ENCODE results near the gene DNAH14.

Gene DNAH14

DNA sequence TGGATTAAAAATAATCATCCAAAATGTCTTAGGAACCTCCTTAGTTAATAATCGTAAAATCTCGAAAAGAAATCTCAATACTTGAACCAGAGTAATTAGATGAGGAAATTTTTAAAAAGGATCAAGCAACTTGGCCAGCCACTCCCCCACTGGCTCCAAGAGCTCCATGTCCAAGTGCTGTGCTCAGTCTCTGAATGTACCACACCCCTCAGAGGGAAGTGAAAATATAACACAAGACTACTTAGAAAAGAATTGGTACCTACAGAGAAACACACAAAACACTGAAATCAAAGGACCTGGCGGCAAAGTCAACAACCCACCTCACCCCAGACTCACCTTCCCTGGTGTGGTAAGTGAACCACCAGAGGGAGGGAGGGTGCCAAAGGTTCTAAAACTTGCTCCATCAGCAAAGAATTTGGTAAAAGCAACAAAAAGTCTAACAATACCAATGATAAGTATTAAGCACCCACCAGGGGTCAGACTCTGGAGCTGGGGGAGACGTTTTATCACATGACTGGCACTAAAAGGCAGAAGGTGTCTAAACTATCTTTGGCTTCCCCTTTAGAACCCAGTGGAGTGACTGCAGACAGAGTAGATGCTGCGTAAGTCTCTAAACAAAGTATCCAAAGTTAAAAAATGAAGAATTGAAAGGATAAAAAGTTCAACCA, 484.4 kb downstream of the DNAH14 start:
- Histone ChIP-seq H3K9ac (ENCODE audit: low read length) (no peak overlapping the region), H3K27ac (ENCODE audit: low read depth, low read length) (no peak overlapping the region), H3K27me3 (ENCODE audit: control insufficient read depth, insufficient read depth, low read length) (no peaks in the 10 kb centered on the region), H3K4me3 (ENCODE audit: low read depth, low read length) (no peak overlapping the region), H3K9me3 (ENCODE audit: control insufficient read depth, insufficient read depth, low read depth, low read length) (no peaks in the 10 kb centered on the region), H3K4me1 (ENCODE audit: control insufficient read depth, insufficient read depth, low read length) (peaks cover 4% of the 10 kb centered on the region; the same call in 1 of the 2 replicates), H3K36me3 (ENCODE audit: control insufficient read depth, insufficient read depth, low read length) (peaks cover 77% of the 10 kb centered on the region)

DNA sequence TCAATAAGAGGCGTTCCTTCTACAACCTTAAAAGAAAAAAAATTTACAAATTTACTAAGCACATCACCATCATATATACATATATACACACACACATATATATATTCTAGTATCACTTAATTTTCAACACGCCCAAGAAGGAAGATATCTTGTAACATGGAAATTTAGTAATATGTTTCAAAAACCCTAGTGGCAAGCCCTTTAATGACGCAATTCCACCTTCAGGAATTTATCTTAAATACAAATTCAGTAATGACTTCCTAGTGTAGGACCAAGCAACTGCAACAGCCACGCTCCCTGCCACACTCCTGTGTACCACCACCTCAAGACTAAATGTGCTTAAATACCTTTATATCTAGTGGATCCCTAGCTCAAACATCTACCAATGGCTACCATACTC, 485.8 kb downstream of the DNAH14 start:
- Histone ChIP-seq H3K4me3 (ENCODE audit: low read depth, low read length) (no peak overlapping the region), H3K9ac (ENCODE audit: low read length) (no peak overlapping the region), H3K4me1 (ENCODE audit: control insufficient read depth, insufficient read depth, low read length) (no peaks in the 10 kb centered on the region; the same call in 1 of the 2 replicates), H3K9me3 (ENCODE audit: control insufficient read depth, insufficient read depth, low read depth, low read length) (no peaks in the 10 kb centered on the region), H3K27ac (ENCODE audit: low read depth, low read length) (no peak overlapping the region), H3K36me3 (ENCODE audit: control insufficient read depth, insufficient read depth, low read length) (peaks cover 83% of the 10 kb centered on the region), H3K27me3 (ENCODE audit: control insufficient read depth, insufficient read depth, low read length) (no peaks in the 10 kb centered on the region)

DNA sequence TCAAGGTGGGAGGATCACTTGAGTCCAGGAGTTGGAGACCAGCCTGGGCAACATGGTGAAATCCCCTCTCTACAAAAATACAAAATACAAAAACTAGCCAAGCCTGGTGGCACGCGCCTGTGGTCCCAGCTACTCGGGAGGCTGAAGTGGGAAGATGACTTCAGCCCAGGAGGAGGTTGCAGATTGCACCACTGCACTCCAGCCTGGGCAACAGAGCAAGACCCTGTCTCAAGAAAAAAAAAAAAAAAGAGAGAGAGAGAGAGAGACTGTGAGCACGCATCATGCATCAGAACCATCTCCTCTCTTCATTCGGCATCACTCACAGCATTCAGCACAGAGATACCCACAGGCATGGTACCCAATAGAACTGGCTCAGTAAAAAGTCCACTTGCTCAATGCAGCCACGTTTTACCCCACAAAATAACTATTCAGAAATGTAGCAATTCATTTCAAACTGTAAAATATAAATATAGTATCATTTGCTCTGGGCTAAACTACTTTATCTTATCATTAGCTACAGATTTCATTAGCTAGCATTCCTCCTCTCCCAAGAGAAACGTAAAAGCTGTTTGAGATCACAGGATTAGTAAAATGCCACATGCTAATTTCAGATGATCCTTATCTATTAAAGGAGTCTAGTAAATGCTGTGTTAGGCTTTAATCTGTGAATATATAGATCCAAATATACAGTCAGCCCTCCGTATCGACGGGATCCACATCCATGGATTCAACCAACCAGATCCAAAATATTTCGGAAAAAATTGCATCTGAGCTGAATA, 486.7 kb downstream of the DNAH14 start:
- no peak overlapping the region for H3K9ac ChIP-seq (ENCODE audit: low read length)
- H3K4me1 ChIP-seq (ENCODE audit: control insufficient read depth, insufficient read depth, low read length): no peaks in the 10 kb centered on the region; the same call in 1 of the 2 replicates
- H3K9me3 ChIP-seq (ENCODE audit: control insufficient read depth, insufficient read depth, low read depth, low read length): no peaks in the 10 kb centered on the region
- H3K4me3 ChIP-seq (ENCODE audit: low read depth, low read length): no peak overlapping the region
- peaks cover 80% of the 10 kb centered on the region for H3K36me3 ChIP-seq (ENCODE audit: control insufficient read depth, insufficient read depth, low read length)
- H3K27me3 ChIP-seq (ENCODE audit: control insufficient read depth, insufficient read depth, low read length): no peaks in the 10 kb centered on the region
- no peak overlapping the region for H3K27ac ChIP-seq (ENCODE audit: low read depth, low read length)

DNA sequence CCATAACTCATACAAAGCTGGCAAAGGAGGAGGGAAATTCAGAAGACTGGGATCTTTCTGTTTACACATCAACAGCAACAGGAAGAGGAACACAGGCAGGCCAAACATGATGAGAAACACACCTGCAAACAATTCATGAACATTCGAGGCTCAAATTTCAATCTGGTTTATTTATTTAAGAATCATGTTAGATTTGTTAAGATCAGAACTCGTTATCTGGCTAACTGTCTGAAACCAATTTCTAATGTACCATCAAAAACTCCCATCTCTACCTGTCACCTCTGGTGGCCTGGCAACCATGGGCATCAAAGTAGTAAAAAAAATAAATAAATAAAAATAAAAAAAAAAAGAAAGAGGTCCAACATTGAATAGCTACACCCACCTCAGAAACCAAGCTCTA, 488.6 kb downstream of the DNAH14 start:
- Histone ChIP-seq H3K36me3 (ENCODE audit: control insufficient read depth, insufficient read depth, low read length) (peaks cover 79% of the 10 kb centered on the region), H3K4me1 (ENCODE audit: control insufficient read depth, insufficient read depth, low read length) (no peaks in the 10 kb centered on the region; the same call in 1 of the 2 replicates), H3K27me3 (ENCODE audit: control insufficient read depth, insufficient read depth, low read length) (no peaks in the 10 kb centered on the region), H3K27ac (ENCODE audit: low read depth, low read length) (no peak overlapping the region), H3K4me3 (ENCODE audit: low read depth, low read length) (no peak overlapping the region), H3K9me3 (ENCODE audit: control insufficient read depth, insufficient read depth, low read depth, low read length) (no peaks in the 10 kb centered on the region), H3K9ac (ENCODE audit: low read length) (no peak overlapping the region)

DNA sequence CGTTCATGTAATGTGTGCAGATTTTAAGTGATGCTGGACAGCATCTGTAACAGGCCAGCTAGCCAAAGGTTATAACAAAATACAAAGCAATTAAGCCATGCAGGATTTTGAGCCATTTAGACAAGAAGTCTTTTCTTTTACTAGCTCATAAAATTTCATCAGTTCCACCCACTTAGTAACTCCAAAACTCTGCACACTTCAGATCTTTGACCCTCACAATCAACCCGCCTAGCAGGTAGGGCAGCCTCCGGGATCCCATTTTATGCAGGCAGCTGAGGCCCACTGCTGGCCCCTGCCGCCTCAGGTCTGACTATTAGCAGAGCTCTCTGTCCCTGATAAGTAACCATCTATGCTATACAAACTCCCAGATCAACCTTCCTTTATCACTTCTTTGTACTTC, 489.1 kb downstream of the DNAH14 start:
- Histone ChIP-seq H3K9ac (ENCODE audit: low read length) (no peak overlapping the region), H3K4me3 (ENCODE audit: low read depth, low read length) (no peak overlapping the region), H3K27me3 (ENCODE audit: control insufficient read depth, insufficient read depth, low read length) (no peaks in the 10 kb centered on the region), H3K9me3 (ENCODE audit: control insufficient read depth, insufficient read depth, low read depth, low read length) (no peaks in the 10 kb centered on the region), H3K27ac (ENCODE audit: low read depth, low read length) (no peak overlapping the region), H3K36me3 (ENCODE audit: control insufficient read depth, insufficient read depth, low read length) (peaks cover 75% of the 10 kb centered on the region), H3K4me1 (ENCODE audit: control insufficient read depth, insufficient read depth, low read length) (peaks cover 4% of the 10 kb centered on the region; the same call in 1 of the 2 replicates)

DNA sequence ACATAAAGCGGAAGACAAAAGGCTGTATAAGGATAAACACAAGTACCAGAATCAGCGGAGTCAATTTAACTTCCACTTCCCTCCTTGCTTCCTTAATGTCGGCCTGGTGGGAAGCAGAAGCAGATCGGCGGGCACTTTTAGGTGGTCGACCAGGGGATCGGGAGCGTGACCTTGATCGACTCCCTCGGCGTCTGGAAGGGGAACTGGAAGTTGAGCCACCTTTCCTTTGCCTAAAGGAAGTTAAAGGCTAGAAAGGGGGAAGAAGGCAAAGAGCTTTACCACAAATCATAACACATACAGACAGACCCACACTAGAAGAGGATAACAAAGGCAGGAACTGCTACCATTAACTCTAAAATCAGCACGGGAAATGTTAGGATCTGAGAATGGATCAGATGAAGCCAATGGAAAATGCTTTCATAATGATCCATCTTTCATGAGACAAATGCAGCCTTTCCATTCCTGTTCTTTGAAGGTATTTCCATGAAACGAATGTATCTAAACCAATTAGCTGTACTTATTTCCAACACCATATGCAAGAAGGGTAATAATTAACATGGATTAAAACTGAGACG, 492.6 kb downstream of the DNAH14 start:
- H3K9ac ChIP-seq (ENCODE audit: low read length): no peak overlapping the region
- H3K27me3 ChIP-seq (ENCODE audit: control insufficient read depth, insufficient read depth, low read length): peaks cover 12% of the 10 kb centered on the region; the same call in 1 of the 2 replicates

DNA sequence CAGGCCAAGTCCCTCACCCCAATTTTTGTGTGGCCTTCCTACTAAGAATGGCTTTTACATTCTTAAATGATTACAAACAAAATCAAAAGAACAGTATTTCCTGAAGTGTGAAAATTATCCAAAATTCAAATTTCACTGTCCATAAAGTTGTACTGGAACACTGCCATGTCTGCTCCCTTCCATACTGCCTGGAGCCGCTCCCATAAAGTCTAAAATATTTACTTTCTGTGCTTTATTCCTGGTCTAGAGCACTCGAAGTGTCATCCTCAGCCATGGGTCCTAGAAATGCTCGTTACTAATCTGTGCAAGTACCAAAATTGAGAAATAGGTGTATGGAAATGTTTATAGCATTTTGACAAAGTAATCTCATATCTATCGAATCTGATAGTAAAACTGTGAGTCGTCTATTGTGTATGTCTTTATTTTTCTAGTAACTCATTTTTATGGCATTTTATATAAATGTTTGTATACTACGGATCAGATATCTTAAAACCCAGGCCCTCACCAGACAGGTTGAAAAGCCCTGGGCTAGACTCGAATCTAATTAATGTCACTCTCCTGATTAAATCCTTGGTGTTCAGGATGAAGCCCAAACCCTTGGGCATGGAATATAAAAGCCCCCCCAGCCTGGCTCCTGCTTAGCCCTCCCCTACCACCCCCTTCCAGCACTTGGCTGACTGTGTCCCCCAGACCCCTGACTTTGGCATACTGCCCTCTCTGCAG, 493.5 kb downstream of the DNAH14 start:
- H3K9ac ChIP-seq (ENCODE audit: low read length): no peak overlapping the region
- peaks cover 36% of the 10 kb centered on the region for H3K36me3 ChIP-seq (ENCODE audit: control insufficient read depth, insufficient read depth, low read length)

More for the DNA sequence above, 492.6 kb downstream of the DNAH14 start:
- peaks cover 32% of the 10 kb centered on the region for H3K4me1 ChIP-seq (ENCODE audit: control insufficient read depth, insufficient read depth, low read length)
- no peak overlapping the region for H3K4me3 ChIP-seq (ENCODE audit: low read depth, low read length)
- no peak overlapping the region for H3K27ac ChIP-seq (ENCODE audit: low read depth, low read length)
- H3K9me3 ChIP-seq (ENCODE audit: control insufficient read depth, insufficient read depth, low read depth, low read length): no peaks in the 10 kb centered on the region
- peaks cover 43% of the 10 kb centered on the region for H3K36me3 ChIP-seq (ENCODE audit: control insufficient read depth, insufficient read depth, low read length)

DNA sequence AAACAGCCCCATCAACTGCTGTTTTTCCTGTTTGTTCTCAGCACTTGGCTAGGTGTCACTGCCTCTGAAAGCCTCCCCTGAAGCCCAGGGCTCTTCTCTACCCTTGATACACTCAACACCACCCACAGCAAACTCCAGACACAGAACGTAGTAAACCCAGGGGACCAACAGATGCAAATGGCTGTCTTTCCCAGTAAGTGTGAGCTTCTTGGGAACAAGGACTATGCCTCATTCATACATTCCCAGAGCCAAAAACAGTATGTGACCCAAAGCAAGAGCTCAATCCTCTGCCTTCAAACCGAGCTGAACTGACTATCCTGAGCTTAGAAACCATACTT, 494.0 kb downstream of the DNAH14 start:
- no peaks in the 10 kb centered on the region for H3K9me3 ChIP-seq (ENCODE audit: control insufficient read depth, insufficient read depth, low read depth, low read length)
- peaks cover 32% of the 10 kb centered on the region for H3K4me1 ChIP-seq (ENCODE audit: control insufficient read depth, insufficient read depth, low read length)
- no peak overlapping the region for H3K27ac ChIP-seq (ENCODE audit: low read depth, low read length)
- peaks cover 13% of the 10 kb centered on the region; the same call in 1 of the 2 replicates for H3K27me3 ChIP-seq (ENCODE audit: control insufficient read depth, insufficient read depth, low read length)
- H3K4me3 ChIP-seq (ENCODE audit: low read depth, low read length): no peak overlapping the region
- no peak overlapping the region for H3K9ac ChIP-seq (ENCODE audit: low read length)
- peaks cover 32% of the 10 kb centered on the region for H3K36me3 ChIP-seq (ENCODE audit: control insufficient read depth, insufficient read depth, low read length)

More for the DNA sequence above, 493.5 kb downstream of the DNAH14 start:
- peaks cover 32% of the 10 kb centered on the region for H3K4me1 ChIP-seq (ENCODE audit: control insufficient read depth, insufficient read depth, low read length)
- no peaks in the 10 kb centered on the region for H3K9me3 ChIP-seq (ENCODE audit: control insufficient read depth, insufficient read depth, low read depth, low read length)
- H3K4me3 ChIP-seq (ENCODE audit: low read depth, low read length): no peak overlapping the region
- H3K27me3 ChIP-seq (ENCODE audit: control insufficient read depth, insufficient read depth, low read length): peaks cover 13% of the 10 kb centered on the region; the same call in 1 of the 2 replicates
- H3K27ac ChIP-seq (ENCODE audit: low read depth, low read length): no peak overlapping the region

DNA sequence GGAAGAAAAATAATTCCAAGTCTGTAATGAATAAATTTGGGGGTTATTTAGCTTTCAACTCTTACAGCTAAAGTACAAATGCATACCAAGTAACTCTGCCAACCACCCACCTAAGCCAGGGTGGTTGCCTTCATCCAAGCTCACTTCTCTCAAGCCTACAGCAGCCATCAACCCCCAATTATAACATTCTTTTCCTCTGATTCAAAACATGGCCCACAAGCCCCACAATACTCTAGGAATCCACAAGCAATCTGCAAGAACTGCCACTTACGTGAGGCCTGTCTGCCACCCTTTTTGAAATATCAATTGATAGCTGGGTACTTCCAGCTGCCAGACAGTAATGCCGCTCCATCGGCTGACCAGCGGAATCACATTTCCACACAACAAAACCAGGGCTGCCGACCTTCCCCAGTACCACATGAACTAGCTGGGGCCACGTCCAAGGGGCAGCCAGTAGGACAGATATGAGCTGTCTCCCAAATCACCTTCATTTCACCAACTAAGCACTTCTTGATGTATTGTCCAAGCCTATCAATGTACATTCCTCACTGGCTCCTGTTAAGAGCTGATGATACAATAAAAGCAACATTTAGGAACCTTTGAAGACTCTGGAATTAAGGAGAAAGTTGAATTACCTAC, 495.2 kb downstream of the DNAH14 start:
- Histone ChIP-seq H3K9me3 (ENCODE audit: control insufficient read depth, insufficient read depth, low read depth, low read length) (no peaks in the 10 kb centered on the region), H3K9ac (ENCODE audit: low read length) (no peak overlapping the region), H3K36me3 (ENCODE audit: control insufficient read depth, insufficient read depth, low read length) (peaks cover 20% of the 10 kb centered on the region), H3K27me3 (ENCODE audit: control insufficient read depth, insufficient read depth, low read length) (peaks cover 13% of the 10 kb centered on the region; the same call in 1 of the 2 replicates), H3K4me1 (ENCODE audit: control insufficient read depth, insufficient read depth, low read length) (peaks cover 32% of the 10 kb centered on the region), H3K27ac (ENCODE audit: low read depth, low read length) (no peak overlapping the region), H3K4me3 (ENCODE audit: low read depth, low read length) (peak overlapping the region; percentile 97)

DNA sequence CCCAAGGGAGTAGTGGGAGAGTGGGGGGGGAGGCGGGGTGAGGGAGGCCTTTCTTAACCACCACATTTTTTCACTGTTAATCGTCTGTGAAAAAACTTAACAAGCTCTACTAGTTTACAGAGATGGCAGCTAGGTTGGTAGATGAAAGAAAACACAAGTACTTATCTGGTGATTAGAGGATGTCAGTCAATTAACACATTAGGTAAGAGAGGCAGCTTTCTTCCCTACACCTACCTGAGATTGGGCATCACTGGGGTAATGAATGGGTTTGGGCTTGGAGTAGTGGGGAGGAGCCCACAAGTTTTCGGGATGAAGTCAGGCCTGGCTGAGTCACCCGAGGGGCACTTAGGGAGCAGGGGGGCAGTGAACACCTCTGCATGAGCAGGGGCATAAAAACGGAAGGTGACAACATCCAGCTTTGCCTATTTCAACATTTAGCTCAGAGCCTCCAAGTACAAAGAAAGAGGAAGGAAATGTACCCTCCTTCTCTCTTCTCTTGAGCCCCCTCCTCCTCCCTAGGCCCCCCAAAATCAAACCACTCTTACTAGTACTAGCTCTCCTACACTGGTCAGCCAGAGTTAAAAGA, 495.8 kb downstream of the DNAH14 start:
- H3K4me3 ChIP-seq (ENCODE audit: low read depth, low read length): peak overlapping the region; percentile 97; the same call in 1 of the 2 replicates
- H3K27ac ChIP-seq (ENCODE audit: low read depth, low read length): no peak overlapping the region
- H3K9me3 ChIP-seq (ENCODE audit: control insufficient read depth, insufficient read depth, low read depth, low read length): no peaks in the 10 kb centered on the region
- H3K9ac ChIP-seq (ENCODE audit: low read length): no peak overlapping the region
- peaks cover 32% of the 10 kb centered on the region for H3K4me1 ChIP-seq (ENCODE audit: control insufficient read depth, insufficient read depth, low read length)
- H3K27me3 ChIP-seq (ENCODE audit: control insufficient read depth, insufficient read depth, low read length): peaks cover 13% of the 10 kb centered on the region; the same call in 1 of the 2 replicates
- H3K36me3 ChIP-seq (ENCODE audit: control insufficient read depth, insufficient read depth, low read length): peaks cover 17% of the 10 kb centered on the region

All from HUES6 (cell line).